HTERT RPE-1 (cell line): ENCODE data around the gene NUBPL.
"Not testable (repeated sequence)": the region's sequence is repeated elsewhere in the genome, so short reads cannot be mapped to it uniquely, and the experiment has no call there.

Experiments used
- in situ Hi-C: fragments of 300-500 bp; cut with MboI; formaldehyde crosslinking; loops from 4 replicates; pipeline ENCODE4 v1.14.3; 2020; ENCODE audit warnings: low sequenced_read_pairs

The NUBPL gene

GRCh38 chr14:31726337-31726736 lies 165.1 kb downstream of the NUBPL start:
- in situ Hi-C loops: no loop called here

- in situ Hi-C loops: no loop called here
Observed at GRCh38 chr14:31727797-31728196, 166.6 kb downstream of the NUBPL start.

DNA sequence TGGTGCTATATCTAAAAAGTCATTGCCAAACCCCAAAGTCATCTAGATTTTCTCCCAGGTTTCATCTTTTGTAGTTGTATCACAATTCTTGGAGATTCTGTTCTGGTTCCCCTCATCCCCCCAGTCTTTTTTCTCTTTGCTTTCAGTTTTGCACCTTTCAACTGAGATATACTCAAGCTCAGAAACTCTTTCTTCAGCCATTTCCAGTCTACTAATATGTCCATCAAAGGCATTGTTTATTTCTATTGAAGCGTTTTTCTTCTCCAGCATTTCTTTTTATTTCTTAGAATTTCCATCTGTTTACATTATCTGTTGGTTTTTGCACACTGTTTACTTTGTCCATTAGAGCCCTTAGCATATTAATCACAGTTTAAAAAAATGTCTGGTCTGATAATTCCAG lies 179.5 kb downstream of the NUBPL start:
- in situ Hi-C loops: no loop called here

- in situ Hi-C loops: no loop called here
Observed at GRCh38 chr14:31745741-31746140, 184.5 kb downstream of the NUBPL start.

DNA sequence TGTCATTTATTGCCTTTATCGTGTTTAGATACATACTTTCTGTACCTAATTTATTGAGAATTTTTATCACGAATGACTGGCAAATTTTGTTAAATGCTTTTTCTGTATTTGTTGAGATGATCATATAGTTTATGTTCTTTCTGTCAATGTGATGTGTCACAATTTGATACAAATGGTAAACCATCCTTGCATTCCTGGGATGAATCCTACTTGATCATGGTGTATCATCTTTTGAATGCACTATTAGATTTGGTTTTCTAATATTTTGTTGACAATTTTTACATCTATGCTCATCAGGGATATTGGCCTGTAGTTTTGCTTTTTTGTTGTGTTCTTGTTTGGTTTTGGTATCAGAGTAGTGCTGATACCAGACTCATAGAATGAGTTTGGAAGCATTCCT lies 185.1 kb downstream of the NUBPL start:
- in situ Hi-C loops: no loop called here

- in situ Hi-C loops: no loop called here
Observed at GRCh38 chr14:31749275-31749674, 188.1 kb downstream of the NUBPL start.

DNA sequence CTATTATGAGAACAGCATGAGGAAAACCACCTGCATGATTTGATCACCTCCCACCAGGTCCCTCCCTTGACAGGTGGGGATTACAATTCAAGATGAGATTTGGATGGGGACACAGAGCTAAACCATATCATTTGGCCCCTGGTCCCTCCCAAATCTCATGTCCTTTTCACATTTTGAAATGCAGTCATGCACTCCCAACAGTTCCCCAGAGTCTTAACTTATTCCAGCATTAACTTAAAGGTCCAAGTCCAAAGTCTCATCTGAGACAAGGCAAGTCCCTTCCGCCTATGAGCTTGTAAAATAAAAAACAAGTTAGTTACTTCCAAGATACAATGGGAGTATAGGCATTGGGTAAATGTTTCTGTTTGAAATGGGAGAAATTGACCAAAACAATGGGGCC lies 189.8 kb downstream of the NUBPL start:
- in situ Hi-C loops: not testable (repeated sequence)

- in situ Hi-C loops: no loop called here
Observed at GRCh38 chr14:31752867-31753661, 191.9 kb downstream of the NUBPL start.

DNA sequence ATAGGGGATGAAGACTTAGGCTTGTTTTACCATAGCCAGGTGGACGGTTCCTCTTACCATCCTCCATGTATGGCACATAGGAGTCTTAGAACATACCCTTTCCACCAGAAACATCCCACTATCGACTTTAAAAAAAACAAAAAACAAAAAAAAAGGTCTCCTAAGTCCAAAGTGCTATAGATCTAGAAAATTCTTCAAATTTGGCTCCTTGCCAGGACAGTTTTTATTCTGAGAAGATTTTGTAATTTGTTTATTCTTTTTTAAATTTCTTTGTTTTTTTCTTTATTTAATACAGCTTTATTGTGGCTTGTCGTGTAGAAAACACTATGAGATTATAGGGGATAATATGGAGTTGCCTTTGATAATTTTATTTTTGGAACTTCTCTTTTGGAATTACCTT lies 197.7 kb downstream of the NUBPL start:
- in situ Hi-C loops: no loop called here

DNA sequence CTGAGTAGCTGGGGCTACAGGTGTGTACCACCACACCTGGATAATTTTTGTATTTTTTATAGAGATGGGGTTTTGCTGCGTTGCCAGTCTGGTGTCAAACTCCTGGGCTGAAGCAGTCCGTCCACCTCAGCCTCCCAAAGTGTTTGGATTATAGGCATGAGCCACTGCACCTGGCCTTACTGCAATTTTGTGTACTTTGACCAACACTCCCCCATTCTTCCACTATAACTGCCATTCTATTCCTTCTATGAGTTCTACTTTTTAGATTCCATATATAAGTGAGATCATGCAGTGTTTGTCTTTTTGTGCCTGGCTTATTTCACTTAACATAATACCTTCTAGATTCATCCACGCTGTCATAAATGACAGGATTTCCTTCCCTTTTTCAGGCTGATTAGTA lies 199.1 kb downstream of the NUBPL start:
- in situ Hi-C loops: no loop called here

GRCh38 chr14:31761325-31761724 lies 200.1 kb downstream of the NUBPL start:
- in situ Hi-C loops: no loop called here

DNA sequence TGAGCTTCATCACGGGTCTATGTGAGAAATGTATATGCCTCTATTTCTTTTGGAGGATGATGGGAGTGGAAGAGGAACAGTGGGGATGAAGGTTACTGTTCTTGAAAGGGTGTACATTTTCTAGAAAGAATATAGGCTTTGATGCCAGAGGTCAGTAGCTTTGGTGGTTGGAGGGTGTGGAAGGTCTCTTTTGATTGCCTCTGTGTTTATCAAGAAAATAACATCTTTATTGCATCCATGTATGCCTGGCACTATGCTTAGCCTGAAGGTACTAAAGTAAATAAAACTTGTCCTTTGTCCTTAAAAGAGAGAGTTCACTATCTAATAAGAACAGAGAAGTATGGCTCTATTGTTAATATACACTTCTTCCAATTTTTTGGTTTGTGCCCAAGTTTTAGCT lies 201.8 kb downstream of the NUBPL start:
- in situ Hi-C loops: no loop called here

DNA sequence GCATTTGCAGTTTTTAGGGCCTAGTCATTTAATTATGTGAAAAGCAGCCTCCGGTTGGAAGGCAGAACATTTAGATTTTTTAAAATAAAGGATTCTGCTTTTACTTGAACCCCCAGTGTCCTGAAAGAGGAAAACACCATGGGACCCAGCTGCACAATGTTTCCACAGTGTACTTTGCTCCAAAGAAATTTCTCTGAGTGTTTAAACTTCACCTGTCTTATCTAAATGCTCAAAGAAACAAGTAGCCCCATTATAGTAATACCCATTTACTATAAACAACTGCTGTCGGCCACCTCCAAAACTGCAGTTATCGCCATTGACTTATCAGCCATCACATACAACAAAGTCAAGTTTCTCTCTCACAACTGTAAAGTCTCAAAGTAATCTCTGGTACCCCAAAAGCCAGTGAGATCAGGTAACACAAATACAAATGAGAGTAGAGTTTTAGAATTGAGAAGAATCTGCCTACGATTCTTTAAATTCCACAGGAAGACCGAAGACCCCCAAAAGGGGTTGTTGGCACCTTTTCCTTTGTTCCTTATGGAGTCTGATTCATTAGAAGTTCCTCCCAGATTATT lies 205.2 kb downstream of the NUBPL start:
- in situ Hi-C loops: no loop called here

GRCh38 chr14:31768355-31768754 lies 207.2 kb downstream of the NUBPL start:
- in situ Hi-C loops: no loop called here

- in situ Hi-C loops: no loop called here
Observed at GRCh38 chr14:31770271-31770670, 209.1 kb downstream of the NUBPL start.

GRCh38 chr14:31774567-31774966 lies 213.4 kb downstream of the NUBPL start:
- in situ Hi-C loops: no loop called here

GRCh38 chr14:31777312-31777711 lies 216.1 kb downstream of the NUBPL start:
- in situ Hi-C loops: no loop called here

DNA sequence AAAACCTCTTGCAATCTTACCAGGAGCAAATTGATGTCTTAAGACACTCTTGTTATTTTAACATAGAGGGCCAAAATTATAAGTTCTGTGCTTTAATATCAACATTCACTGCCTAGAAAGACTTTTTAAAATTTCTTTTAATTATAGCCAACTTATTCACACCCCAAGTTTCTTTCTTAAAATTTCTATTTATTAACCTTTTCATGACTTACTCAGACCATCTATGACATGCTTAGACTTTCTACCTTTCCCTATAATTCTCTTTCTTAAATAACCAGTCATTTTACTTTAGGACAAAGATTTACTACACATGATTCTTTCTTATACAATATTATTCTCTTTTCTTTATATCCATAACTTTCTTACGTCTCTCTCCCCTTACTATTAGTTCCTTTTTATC lies 220.4 kb downstream of the NUBPL start:
- in situ Hi-C loops: no loop called here

GRCh38 chr14:31785574-31785973 lies 224.4 kb downstream of the NUBPL start:
- in situ Hi-C loops: no loop called here

GRCh38 chr14:31787377-31787776 lies 226.2 kb downstream of the NUBPL start:
- in situ Hi-C loops: no loop called here

DNA sequence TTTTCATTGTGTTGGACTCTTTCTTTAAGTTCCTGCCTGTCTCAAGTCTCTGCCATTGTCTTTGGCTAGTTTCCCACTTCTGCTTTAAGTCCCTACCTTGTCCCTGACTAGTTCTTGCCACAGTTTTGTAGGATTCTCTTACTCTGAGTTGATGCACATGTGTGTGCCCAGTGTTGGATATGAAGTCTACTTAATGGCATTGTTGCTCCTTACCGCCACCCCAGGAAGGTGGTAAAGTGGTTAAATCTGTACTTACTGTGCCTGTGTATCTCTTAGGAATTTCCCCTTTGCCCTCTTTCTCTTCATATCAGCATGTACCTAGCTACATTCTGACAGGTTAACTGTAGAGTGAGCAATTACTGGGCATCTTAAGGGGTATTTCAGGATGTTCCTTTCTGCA lies 227.1 kb downstream of the NUBPL start:
- in situ Hi-C loops: no loop called here

DNA sequence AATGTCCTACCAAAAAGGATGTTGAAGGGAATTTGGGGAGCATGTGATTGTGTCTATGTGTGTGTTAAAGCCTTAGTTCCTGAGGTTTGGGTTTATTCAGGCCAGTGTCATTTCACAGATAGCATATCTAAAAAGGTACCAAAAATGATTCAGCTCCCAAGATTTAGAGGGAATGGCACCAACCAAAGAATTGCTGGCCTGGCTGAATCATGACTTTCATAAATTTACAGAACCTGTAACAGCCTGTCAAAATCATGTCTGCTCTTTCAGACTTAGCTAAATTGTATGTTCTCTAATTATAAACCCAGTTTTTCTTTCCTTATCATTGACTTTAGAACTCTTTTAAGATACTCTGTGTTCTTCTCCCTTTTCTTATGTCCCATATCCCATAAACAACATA lies 231.5 kb downstream of the NUBPL start:
- in situ Hi-C loops: no loop called here

GRCh38 chr14:31797946-31798345 lies 236.7 kb downstream of the NUBPL start:
- in situ Hi-C loops: not testable (repeated sequence)
